ENCODE results near the gene LGALS13. TPM values are rescaled to one million over a fixed set of nuclear protein-coding genes. Genes with fewer than 3 reads are reported as not detected.

LGALS13 gene
- total RNA-seq, 4 donors from 2014 or later, result not detected

GRCh38 chr19:39558624-39559117 lies 43.7 kb upstream of the LGALS13 start:
- Histone ChIP-seq H3K4me3 (no peak overlapping the region), H3K9me3 (no peaks in the 10 kb centered on the region), H3K27ac (peak overlapping the region in 2 of 4 donors; percentile 33 to 44), H3K36me3 (no peaks in the 10 kb centered on the region), H3K4me1 (peaks cover 0 to 4% (median 0%) of the 10 kb centered on the region in 4 donors), H3K27me3 (no peaks in the 10 kb centered on the region)
- DNase-seq, result no peak
- TF ChIP-seq POLR2A (IDR thresholded peaks at IDR 0.05), result no peak
- TF ChIP-seq, protein P1, sequence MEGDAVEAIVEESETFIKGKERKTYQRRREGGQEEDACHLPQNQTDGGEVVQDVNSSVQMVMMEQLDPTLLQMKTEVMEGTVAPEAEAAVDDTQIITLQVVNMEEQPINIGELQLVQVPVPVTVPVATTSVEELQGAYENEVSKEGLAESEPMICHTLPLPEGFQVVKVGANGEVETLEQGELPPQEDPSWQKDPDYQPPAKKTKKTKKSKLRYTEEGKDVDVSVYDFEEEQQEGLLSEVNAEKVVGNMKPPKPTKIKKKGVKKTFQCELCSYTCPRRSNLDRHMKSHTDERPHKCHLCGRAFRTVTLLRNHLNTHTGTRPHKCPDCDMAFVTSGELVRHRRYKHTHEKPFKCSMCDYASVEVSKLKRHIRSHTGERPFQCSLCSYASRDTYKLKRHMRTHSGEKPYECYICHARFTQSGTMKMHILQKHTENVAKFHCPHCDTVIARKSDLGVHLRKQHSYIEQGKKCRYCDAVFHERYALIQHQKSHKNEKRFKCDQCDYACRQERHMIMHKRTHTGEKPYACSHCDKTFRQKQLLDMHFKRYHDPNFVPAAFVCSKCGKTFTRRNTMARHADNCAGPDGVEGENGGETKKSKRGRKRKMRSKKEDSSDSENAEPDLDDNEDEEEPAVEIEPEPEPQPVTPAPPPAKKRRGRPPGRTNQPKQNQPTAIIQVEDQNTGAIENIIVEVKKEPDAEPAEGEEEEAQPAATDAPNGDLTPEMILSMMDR (IDR thresholded peaks at IDR 0.05), result no peak

DNA sequence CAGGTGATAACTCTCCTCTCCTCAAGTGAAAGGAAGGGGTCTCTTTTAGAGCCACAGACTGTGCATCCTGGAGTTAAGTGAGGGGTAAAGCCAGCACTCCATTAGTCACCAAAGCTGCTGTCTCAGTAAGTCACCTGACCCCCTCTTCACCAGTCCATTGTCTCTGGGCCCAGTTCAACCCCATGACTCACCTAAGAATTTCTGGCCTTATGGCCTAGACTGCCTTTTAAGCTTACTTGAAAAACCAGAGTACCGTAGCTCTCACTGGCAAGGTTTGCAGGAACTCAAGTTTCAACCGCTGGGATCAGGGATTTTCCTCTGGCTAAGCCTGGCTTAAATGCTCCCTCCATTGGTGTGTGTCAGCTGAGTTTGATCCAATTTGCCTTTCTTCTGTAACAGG lies 38.9 kb upstream of the LGALS13 start:
- Histone ChIP-seq H3K27me3 (no peaks in the 10 kb centered on the region), H3K4me3 (no peak overlapping the region), H3K27ac (no peak overlapping the region), H3K36me3 (no peaks in the 10 kb centered on the region), H3K4me1 (no peaks in the 10 kb centered on the region), H3K9me3 (no peaks in the 10 kb centered on the region)
- no peak for TF ChIP-seq POLR2A (IDR thresholded peaks at IDR 0.05)
- TF ChIP-seq, protein P1 (IDR thresholded peaks at IDR 0.05), result no peak
- no peak for DNase-seq

DNA sequence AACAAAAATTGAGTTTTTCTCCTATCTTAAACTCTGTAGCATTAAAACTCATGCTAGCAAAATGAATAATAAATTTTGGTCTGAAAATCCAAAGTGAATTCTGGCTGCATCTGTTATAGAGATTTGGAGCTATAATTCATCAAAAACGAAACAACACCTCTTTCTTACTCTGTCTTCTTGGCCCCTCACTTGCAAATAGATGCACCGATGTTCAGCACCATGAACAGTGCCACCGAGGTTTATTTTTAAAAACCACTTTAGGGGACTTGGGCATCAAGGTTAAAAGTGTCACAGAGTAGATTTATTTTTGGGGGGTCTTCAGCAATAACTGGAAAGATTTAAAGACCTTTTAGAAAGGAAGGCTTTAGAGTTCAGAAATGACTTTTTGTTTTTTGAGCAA lies 36.3 kb upstream of the LGALS13 start:
- H3K36me3 ChIP-seq, result no peaks in the 10 kb centered on the region
- no peak overlapping the region for H3K27ac ChIP-seq
- TF ChIP-seq POLR2A (IDR thresholded peaks at IDR 0.05), result no peak

GRCh38 chr19:39568604-39569003 lies 33.7 kb upstream of the LGALS13 start:
- Histone ChIP-seq H3K4me3 (no peak overlapping the region), H3K27me3 (no peaks in the 10 kb centered on the region), H3K9me3 (no peaks in the 10 kb centered on the region), H3K36me3 (no peaks in the 10 kb centered on the region), H3K27ac (no peak overlapping the region), H3K4me1 (no peaks in the 10 kb centered on the region)
- no peak for TF ChIP-seq POLR2A (IDR thresholded peaks at IDR 0.05)
- TF ChIP-seq, protein P1 (IDR thresholded peaks at IDR 0.05), result no peak
- DNase-seq, result no peak

More for the DNA sequence above, 36.3 kb upstream of the LGALS13 start:
- Histone ChIP-seq H3K4me1 (no peaks in the 10 kb centered on the region), H3K9me3 (no peaks in the 10 kb centered on the region), H3K27me3 (no peaks in the 10 kb centered on the region), H3K4me3 (no peak overlapping the region)
- DNase-seq, result no peak

DNA sequence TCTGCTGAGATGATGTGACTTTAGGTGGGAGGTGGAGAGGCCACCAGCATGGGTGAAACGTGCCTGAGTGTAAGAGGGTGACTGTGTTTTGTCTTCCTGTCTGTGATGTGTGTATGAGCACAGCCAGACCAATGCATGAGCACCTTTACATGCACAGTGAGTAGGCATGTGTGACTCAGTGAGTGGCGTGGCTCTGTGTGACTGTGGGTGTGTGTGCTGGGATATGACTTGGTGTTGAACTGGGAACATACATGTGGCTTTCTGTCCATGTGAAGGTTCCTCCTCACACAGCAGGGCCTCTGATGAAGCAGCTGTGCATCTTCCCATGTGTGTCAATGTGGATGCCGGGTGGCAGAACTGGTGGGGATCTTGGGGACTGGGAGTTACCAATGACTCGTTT lies 19.9 kb upstream of the LGALS13 start:
- Histone ChIP-seq H3K27ac (no peak overlapping the region), H3K27me3 (no peaks in the 10 kb centered on the region), H3K4me3 (no peak overlapping the region), H3K36me3 (no peaks in the 10 kb centered on the region), H3K4me1 (no peaks in the 10 kb centered on the region), H3K9me3 (no peaks in the 10 kb centered on the region)
- TF ChIP-seq, protein P1 (IDR thresholded peaks at IDR 0.05), result no peak
- TF ChIP-seq POLR2A (IDR thresholded peaks at IDR 0.05), result no peak
- DNase-seq, result no peak

GRCh38 chr19:39582891-39583625 lies 19.3 kb upstream of the LGALS13 start:
- no peaks in the 10 kb centered on the region for H3K9me3 ChIP-seq
- H3K36me3 ChIP-seq, result no peaks in the 10 kb centered on the region
- no peaks in the 10 kb centered on the region for H3K4me1 ChIP-seq
- no peak for DNase-seq
- TF ChIP-seq POLR2A (IDR thresholded peaks at IDR 0.05), result no peak
- TF ChIP-seq, protein P1 (IDR thresholded peaks at IDR 0.05), result no peak
- H3K27me3 ChIP-seq, result no peaks in the 10 kb centered on the region
- H3K27ac ChIP-seq, result no peak overlapping the region
- no peak overlapping the region for H3K4me3 ChIP-seq
